NCI-H446 treated with DMSO at 0.1 percent for 48 hours (cell line): ENCODE results near the gene EDDM3A.

Experiments
- DNase-seq: peaks from one replicate; lab custom pipeline; 2025; lab: John Stamatoyannopoulos, UW

EDDM3A gene

GRCh38 chr14:20789230-20789813 lies 43.6 kb downstream of the EDDM3A start:
- DNase-seq: no peak

- DNase-seq: no peak
These were observed 44.9 kb downstream of the EDDM3A start for GRCh38 chr14:20790464-20791116.

GRCh38 chr14:20791187-20791586 lies 45.5 kb downstream of the EDDM3A start:
- no peak for DNase-seq

GRCh38 chr14:20791597-20791996 lies 45.9 kb downstream of the EDDM3A start:
- DNase-seq: no peak

- no peak for DNase-seq
These were observed 46.9 kb downstream of the EDDM3A start for GRCh38 chr14:20792556-20792955.

- no peak for DNase-seq
These were observed 49.1 kb downstream of the EDDM3A start for GRCh38 chr14:20794644-20795369.

- no peak for DNase-seq
These were observed 51.5 kb downstream of the EDDM3A start for GRCh38 chr14:20797164-20797563.
